Measurements from ENCODE around the gene PKHD1.

DNA sequence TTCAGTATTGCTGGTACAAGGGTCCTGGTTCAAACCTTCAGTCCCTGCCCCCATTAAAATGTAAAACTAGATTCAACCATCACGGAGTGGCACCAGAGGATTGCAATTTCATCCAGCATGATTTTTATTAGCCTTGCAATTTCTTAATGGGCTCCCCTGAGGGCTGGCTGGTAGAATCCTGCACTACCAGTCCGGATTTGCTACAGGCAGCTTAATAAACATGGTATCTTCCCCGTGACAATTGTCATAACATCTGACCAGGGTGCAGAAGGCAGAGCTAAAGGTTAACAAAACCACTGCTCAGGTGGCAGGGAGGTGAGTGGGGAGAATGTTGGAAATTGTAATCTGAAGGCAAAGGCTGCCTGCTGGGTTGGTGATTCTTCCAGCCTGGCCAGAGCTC lies 94.5 kb downstream of the PKHD1 start:
- TF ChIP-seq, protein P1, sequence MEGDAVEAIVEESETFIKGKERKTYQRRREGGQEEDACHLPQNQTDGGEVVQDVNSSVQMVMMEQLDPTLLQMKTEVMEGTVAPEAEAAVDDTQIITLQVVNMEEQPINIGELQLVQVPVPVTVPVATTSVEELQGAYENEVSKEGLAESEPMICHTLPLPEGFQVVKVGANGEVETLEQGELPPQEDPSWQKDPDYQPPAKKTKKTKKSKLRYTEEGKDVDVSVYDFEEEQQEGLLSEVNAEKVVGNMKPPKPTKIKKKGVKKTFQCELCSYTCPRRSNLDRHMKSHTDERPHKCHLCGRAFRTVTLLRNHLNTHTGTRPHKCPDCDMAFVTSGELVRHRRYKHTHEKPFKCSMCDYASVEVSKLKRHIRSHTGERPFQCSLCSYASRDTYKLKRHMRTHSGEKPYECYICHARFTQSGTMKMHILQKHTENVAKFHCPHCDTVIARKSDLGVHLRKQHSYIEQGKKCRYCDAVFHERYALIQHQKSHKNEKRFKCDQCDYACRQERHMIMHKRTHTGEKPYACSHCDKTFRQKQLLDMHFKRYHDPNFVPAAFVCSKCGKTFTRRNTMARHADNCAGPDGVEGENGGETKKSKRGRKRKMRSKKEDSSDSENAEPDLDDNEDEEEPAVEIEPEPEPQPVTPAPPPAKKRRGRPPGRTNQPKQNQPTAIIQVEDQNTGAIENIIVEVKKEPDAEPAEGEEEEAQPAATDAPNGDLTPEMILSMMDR (conservative IDR thresholded peaks at IDR 0.05; ENCODE audit: low read depth, low read length): no peak
- TF ChIP-seq EZH2 (IDR thresholded peaks at IDR 0.05; ENCODE audit: low read length, unreplicated experiment): no peak
